NCI-H446 treated with DMSO at 0.1 percent for 48 hours (cell line): ENCODE data around the gene SBF2.

Source experiments
- DNase-seq: peaks from one replicate; lab custom pipeline; 2025; lab: John Stamatoyannopoulos, UW

Gene SBF2

GRCh38 chr11:10293423-10294289 is at the start of gene SBF2:
Gene SBF2, minus strand, starts transcription at chr11:10294219. Its CDS starts 150 bp downstream, at chr11:10294069.
- DNase-seq = peak; percentile 48

DNA sequence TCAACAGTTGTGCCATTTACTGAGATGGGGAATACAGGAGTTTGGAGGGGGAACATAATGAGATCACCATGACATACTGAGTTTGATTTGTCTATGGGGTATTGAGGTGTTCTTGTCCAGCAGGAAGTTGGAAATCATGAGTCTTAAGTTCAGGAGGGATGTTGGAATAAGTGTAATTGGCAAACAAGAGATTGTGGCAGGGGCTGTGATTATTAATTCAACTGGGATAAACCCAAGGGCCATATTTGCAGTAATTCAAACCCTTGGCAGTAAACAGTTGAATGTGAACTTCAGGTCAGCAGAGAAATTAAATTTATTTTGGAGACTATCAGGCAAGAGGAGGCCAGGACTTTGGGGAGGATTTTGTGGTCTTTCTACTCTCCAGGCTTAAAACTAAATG is 44.3 kb upstream of the SBF2 start:
- no peak for DNase-seq

DNA sequence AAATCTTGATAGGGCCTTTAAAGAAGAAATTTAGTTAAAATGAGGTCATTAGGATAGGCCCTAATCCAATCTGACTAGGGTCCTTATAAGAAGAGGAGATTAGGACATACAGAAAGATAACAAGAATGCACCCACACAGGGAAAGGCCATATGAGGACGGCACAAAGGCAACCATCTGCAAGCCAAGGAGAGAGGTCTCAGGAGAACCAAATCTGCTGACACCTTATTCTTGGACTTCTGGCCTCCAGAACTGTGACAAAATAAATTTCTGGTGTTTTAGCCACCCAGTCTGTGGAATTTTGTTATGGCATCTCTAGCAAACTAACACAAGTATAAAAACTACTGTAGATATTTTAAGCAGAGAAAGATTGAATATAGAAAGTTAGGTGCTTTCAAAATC is 39.5 kb upstream of the SBF2 start:
- DNase-seq = no peak

DNA sequence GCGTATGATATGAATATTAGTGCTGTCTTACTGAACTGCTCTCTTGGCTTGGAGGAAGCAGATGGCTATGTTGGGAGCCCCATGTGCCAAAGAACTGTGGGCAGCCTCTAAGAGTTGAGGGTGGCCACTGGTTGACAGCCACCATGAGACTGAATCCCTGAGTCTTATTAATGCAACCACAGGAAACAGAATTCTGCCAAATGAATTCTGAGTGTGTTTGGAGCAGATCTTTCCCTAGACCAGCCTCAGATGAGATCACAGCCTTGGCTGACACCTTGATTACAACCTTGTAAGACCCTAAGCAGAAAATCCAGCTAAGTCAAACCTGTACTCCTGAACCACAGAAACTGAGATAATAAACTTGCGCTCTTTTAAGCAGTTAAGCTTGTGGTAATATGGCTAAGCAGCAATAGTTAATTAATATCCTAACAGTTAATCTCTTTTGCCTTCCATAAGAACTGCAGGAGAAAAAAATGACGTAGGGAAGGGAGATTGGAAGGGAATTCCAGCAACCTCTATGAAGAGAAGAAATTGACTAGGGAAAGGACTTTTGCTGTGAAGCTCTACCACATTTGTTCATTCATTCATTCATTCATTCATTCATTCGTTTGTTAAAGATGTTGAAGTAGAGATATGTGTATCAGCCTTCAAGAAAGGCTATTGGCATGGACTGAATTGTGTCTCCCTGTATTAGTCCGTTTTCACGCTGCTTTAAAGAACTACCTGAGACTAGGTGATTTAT is 37.7 kb upstream of the SBF2 start:
- no peak for DNase-seq

GRCh38 chr11:10329935-10330334 is 35.9 kb upstream of the SBF2 start:
- no peak for DNase-seq

DNA sequence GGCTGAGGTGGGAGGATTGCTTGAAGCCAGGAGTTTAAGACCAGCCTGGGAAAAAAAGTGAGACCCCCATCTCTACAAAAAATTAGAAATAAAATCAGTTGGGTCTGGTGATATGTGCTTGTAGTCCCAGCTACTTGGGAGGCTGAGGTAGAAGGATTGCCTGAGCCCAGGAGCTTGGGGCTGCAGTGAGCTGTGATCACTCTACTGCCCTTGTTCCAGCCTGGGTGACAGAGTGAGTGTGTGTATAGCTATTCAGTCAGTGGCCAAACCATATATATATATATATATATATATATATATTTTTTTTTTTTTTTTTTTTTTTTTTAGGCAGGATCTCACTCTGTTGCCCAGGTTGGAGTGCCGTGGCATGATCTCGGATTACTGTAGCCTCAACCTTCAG is 35.3 kb upstream of the SBF2 start:
- no peak for DNase-seq

DNA sequence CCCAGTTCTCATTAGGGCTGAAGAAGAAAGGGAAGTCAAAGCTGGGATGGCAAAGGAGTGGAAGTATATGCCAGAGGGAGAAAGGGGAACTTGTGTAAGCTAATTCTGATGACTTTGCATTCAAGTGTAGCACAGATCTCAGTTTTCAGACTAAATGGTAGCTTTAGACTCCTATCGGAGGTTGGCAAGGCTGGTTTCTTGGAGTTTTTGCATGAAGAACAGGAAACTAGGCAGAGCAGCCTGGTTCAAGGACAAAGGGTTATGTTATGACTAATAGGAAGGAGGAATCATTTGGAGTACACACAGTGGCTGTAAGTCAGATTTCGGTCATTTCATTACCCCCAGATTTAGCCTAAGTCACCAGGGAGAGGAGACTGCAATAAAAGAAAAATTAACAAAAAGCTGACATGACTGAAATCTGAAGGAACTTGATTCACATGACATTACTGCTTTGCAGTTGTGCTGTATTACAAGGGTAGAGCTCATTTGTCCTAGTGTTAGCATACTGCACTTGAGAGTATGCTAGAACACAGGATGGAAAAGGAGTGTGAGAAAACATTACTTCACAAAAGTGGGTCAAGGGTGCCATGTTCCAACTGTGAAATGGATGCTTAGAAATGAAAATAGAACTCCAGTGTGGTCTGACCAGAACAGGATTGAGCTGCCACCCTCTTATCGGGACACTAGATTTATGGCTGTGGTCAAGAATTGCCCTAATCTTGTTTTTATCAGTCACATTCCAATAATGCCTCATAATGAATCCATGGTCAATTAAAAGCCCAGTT is 34.5 kb upstream of the SBF2 start:
- no peak for DNase-seq

DNA sequence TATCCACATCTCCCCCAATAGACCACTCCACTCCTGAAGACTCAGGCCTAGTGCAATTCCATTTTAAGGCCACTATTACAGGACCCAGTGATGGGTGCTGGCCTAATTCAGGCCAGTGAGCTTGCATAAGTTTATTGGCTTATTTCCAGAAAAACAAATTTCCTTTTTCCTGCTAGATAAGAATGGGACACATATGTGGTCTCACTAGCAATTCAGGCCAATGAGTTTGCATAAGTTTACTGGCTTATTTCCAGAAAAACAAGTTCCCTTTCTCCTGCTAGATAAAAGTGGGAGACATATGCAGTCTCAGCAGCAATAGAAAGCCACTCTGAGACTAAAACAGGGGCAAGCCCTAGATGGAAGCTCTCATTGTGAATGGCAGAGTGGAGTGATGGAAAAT is 33.2 kb upstream of the SBF2 start:
- no peak for DNase-seq

- DNase-seq = no peak
These were observed 32.3 kb upstream of the SBF2 start for GRCh38 chr11:10326012-10326964.

DNA sequence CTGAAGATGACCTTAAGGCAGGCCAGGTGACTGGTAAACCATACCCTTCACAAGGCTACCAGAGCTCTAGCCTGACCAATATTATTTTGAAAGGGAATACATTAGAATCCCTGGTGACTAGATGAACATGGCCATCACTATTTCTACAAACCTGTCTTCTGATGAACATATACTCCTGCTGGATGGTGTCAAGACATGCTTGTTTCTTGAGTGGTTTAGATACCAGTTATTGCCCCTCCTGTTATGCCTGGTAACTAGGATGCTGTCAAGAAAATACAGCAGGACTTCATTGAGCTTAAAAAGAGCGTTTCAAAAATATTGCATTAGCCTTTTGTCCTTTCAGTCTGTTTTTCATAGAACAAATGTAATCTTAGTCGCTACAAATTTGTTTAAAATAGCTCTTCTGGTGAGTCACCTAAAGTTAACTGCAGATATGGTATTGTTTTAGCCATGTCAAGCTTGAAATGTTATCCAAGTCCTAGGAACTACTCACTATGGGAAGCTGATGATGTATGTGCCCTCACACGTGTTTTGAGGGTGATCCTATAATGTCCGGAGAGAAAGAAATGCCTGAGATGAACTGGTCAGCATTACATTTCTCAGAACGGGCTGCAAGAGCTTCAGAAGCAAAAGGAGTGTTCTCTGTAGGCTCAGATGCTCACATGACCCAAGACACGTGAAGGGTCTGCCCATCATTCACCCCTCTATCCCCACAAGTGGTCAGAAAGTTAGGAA is 31.4 kb upstream of the SBF2 start:
- DNase-seq = no peak

- no peak for DNase-seq
These were observed 30.5 kb upstream of the SBF2 start for GRCh38 chr11:10324474-10324873.

GRCh38 chr11:10323793-10324170 is 29.8 kb upstream of the SBF2 start:
- DNase-seq = no peak

DNA sequence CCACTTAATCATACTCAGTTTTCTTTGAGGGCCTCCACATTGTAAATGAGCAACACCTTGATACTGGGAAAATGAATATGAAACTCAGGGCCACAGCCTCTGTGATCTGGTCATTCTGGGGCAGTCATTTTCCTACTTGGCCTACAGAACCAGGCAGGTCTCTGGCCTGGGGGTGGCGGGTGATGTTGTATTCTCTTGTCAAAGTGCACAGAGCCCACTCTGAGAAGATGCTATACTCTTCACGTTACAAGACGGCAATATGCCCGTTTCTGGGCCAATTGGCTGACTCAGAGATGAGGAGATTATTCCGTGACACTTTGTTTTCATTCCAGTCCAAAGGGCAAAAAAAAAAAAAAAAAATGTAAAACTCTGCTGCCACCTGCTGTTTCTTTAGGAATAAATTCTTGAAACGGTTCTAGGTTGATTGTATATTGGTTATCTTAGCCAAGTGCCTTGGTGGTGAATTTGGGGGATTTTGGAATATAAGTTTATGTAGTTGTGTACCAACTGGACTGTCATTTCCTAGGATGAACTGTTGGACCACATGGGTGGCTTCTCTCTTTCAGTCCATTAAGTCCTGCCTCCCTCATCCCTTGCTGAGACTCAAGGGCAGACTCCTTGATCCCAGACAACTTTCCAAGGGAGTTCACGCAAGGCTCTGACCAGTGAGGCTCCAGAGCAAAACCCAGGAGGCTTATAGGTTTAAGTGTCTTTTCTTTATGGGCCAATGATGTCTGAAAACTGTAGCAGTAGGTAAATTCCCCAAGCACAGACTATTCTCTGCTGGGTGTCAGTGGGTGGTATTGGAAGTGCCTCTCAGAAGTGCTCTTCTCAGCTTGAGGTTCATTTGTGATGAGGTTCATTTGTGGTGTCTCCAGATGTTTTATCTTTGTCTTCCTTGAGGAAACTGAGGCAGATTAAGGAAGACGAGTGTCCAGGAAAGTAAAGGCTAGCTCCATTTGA is 29.1 kb upstream of the SBF2 start:
- peak; percentile 67 for DNase-seq

- no peak for DNase-seq
These were observed 28.4 kb upstream of the SBF2 start for GRCh38 chr11:10322401-10322800.

DNA sequence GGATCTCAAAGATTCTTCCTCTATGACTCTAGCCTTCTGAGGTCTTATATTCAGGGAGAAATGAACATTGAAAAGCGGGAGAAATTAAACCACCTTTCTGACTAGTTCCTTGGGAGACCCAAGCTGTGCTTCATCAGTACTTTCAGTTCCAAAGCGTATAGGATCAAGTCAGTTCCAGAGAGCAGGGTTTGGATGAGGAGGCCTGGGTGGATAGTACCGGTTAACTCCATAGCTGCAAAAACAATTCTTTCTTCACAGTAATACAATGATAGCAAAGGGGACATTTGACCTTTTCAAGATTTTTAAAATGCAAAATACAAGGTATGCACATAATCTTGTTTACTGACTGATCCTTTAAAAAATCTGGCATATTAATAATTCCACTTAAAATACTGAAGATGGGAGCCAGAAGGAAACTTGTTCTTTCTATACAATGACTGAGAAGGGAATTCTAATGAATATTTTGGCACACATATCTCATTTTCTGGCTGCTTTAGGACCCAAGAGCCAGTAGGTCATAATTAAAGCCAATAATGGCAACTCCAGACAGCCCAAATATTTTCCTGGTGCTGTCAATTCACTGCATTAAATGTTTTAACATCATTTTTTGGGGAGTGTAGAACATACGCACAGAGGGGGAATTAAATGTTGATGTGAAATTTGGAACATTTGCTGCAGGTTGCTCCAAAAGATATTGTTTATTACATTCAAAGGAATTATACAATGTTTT is 26.9 kb upstream of the SBF2 start:
- no peak for DNase-seq

DNA sequence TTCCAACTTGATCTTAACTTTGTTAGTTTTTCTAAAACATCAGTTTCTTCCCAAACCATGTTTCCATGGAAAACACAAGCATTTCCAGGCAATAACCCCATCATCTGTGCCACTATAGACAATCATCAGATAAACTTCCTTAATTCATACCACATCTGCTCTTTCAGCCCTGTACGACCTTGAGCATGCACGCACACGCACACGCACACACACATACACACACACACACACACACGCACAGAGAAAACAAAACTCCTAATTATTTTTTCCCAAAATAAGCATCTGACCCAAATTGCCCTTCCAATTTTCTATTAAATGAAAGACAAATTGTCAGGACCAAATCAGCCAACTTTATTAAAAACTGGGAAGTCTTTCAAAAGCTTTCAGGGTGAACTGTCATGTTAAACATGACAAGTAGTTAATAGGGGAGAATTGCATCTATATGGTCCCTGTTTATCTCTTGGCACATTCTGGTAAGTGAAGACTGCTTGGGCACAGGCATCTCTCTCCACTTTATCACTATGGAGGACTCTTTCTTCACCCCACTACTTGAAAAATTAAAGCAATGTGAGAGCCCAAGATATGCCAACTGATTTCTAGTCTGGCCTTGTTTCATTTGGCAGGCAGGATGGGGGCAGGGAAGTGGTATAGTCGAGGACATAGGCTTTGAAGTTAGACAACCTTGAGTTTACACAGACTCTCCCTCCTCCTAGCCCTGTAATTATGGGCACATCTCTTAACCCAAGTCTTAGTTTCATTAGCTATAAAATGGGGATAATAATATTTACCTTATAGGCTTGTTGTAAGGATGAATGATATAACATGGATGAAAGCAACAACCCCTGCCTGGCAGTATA is 25.9 kb upstream of the SBF2 start:
- no peak for DNase-seq

DNA sequence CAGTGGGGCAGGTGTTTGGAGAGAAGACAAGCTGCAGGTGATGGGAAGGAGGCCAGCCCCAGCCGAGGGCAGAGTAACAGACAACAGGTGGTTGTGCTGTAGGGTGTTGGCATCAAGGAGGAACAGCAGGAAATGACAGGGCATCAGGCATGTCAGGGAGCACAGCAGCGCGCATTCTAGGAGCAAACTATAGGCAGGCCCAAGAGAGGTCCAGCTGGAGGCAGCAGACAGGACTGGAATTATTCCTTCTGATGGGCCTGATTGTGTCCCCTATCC is 24.4 kb upstream of the SBF2 start:
- no peak for DNase-seq
